Sigmoid colon (tissue), 4 donors: ENCODE data around the gene CD164L2.

Experiments
- CTCF ChIP-seq, 4 experiments: fragments of 450-650 bp in 3 of 4; fragments of 200-600 bp in 1 of 4; IDR thresholded peaks; one replicate each; pipeline ENCODE4 v1.5.1; 2016 to 2019; ENCODE audit warnings: antibody characterized with exemption in 4 of 4, mild to moderate bottlenecking in 3 of 4, moderate library complexity in 2 of 4
- EP300 ChIP-seq, 4 donors: sonication (generic); formaldehyde crosslinking; IDR thresholded peaks; one replicate each; pipeline ENCODE4 v1.6.1; 2017; ENCODE audit warnings: antibody characterized with exemption in 4 of 4

GRCh38 chr1:27342391-27342777 is 40.7 kb downstream of the CD164L2 start:
- no peak for TF ChIP-seq EP300 (IDR thresholded peaks at IDR 0.05)
- TF ChIP-seq CTCF (IDR thresholded peaks at IDR 0.05), result no peak
